IMR-90 (cell line): ENCODE results near the gene RAD23B. TPM values are rescaled to one million over a fixed set of nuclear protein-coding genes. Genes with fewer than 3 reads are reported as not detected.
A peak's percentile ranks its signal among the peaks of the same experiment; 100 is the strongest.

Experiments
- ATAC-seq: fragments of 200-7000 bp; cut with Tn5 transposase; 2 replicates; pipeline ENCODE4 v1.9.1; 2020; ENCODE audit warnings: low read depth, mild to moderate bottlenecking, moderate library complexity
- BruUV-seq: library from RNA; stranded (reverse); fragments of 400-500 nt; replicated peaks from 2 replicates; lab custom pipeline; 2021; lab: Mats Ljungman, UMichigan
- CTCF ChIA-PET: fragments of 300-600 bp; formaldehyde crosslinking; extraction: SDS; loops from one replicate; lab custom pipeline; 2021; ENCODE audit warnings: antibody characterized with exemption; lab: Yijun Ruan, JAX
- POLR2A ChIA-PET: fragments of 300-600 bp; sonication (Branson Sonifier 250); formaldehyde crosslinking; loops from one replicate; lab custom pipeline; 2022; ENCODE audit warnings: antibody characterized with exemption; ENCODE audit not compliant: unreplicated experiment; lab: Charles Lee
- DNase-seq: peaks from one replicate; pipeline ENCODE4 v3.0.0; 2013
- H2AFZ ChIP-seq: replicated peaks from 2 replicates; pipeline ENCODE3; 2013; ENCODE audit warnings: low read length, mild to moderate bottlenecking; ENCODE audit not compliant: poor library complexity
- H2AK5ac ChIP-seq: 2 replicates; pipeline ENCODE4 v1.6.1; 2013; ENCODE audit warnings: low read depth, low read length, inconsistent platforms
- H2AK9ac ChIP-seq: replicated peaks from 2 replicates; pipeline ENCODE3; 2013; ENCODE audit warnings: mild to moderate bottlenecking, low read depth, low read length, moderate library complexity; ENCODE audit not compliant: poor library complexity
- H2BK120ac ChIP-seq: 2 replicates; pipeline ENCODE4 v1.6.1; 2013; ENCODE audit warnings: low read depth, low read length, inconsistent platforms
- H2BK15ac ChIP-seq: 3 replicates; pipeline ENCODE4 v1.6.1; 2013; ENCODE audit warnings: low read depth, low read length, inconsistent platforms
- H2BK20ac ChIP-seq: 2 replicates; pipeline ENCODE4 v1.6.1; 2013; ENCODE audit warnings: low read depth, mild to moderate bottlenecking, inconsistent platforms, low read length, moderate library complexity
- H2BK5ac ChIP-seq: 2 replicates; pipeline ENCODE4 v1.6.1; 2013; ENCODE audit warnings: mild to moderate bottlenecking, low read depth, low read length, inconsistent platforms; ENCODE audit not compliant: poor library complexity, severe bottlenecking
- H3K14ac ChIP-seq: replicated peaks from 2 replicates; pipeline ENCODE4 v1.6.1; 2013; ENCODE audit warnings: low read depth, low read length, inconsistent platforms
- H3K18ac ChIP-seq: 2 replicates; pipeline ENCODE4 v1.6.1; 2013; ENCODE audit warnings: low read depth, low read length, control low read depth
- H3K23ac ChIP-seq: 2 replicates; pipeline ENCODE4 v1.6.1; 2013; ENCODE audit warnings: low read depth, low read length, inconsistent platforms
- H3K27ac ChIP-seq: 2 replicates; pipeline ENCODE4 v1.5.1; 2013; ENCODE audit warnings: mild to moderate bottlenecking, control low read depth, low read length; ENCODE audit not compliant: insufficient read depth
- H3K27me3 ChIP-seq: 2 replicates; pipeline ENCODE4 v1.6.1; 2013; ENCODE audit warnings: low read length; ENCODE audit not compliant: control insufficient read depth, insufficient read depth
- H3K36me3 ChIP-seq: 2 replicates; pipeline ENCODE4 v1.6.1; 2013; ENCODE audit warnings: low read length, mixed read lengths; ENCODE audit not compliant: control insufficient read depth, insufficient read depth
- H3K4ac ChIP-seq: 2 replicates; pipeline ENCODE4 v1.6.1; 2013; ENCODE audit warnings: low read depth, low read length, inconsistent platforms
- H3K4me1 ChIP-seq: 2 replicates; pipeline ENCODE4 v1.6.1; 2013; ENCODE audit warnings: low read length, mixed read lengths; ENCODE audit not compliant: control insufficient read depth, insufficient read depth
- H3K4me2 ChIP-seq: 2 replicates; pipeline ENCODE4 v1.6.1; 2013; ENCODE audit warnings: low read depth, mild to moderate bottlenecking, control low read depth, low read length, moderate library complexity
- H3K4me3 ChIP-seq: 2 replicates; pipeline ENCODE4 v1.5.1; 2013; ENCODE audit warnings: low read depth, mild to moderate bottlenecking, control low read depth, low read length, moderate library complexity; ENCODE audit not compliant: insufficient read depth
- H3K56ac ChIP-seq: 2 replicates; pipeline ENCODE4 v1.6.1; 2013; ENCODE audit warnings: low read length, inconsistent platforms; ENCODE audit not compliant: insufficient read depth; ENCODE audit errors: extremely low read depth
- H3K79me1 ChIP-seq, 2 experiments: 2 replicates each; pipeline ENCODE4 v1.6.1; 2013; ENCODE audit warnings: low read length in 2 of 2, inconsistent platforms in 1 of 2, low read depth in 1 of 2
- H3K9ac ChIP-seq: 2 replicates; pipeline ENCODE4 v1.6.1; 2013; ENCODE audit warnings: low read depth, low read length, control low read depth
- H3K9me1 ChIP-seq: 2 replicates; pipeline ENCODE4 v1.6.1; 2013; ENCODE audit warnings: low read length, inconsistent platforms; ENCODE audit not compliant: insufficient read depth
- H3K9me3 ChIP-seq: 2 replicates; pipeline ENCODE4 v1.6.1; 2013; ENCODE audit warnings: low read length; ENCODE audit not compliant: control insufficient read depth, insufficient read depth
- H4K20me1 ChIP-seq: 2 replicates; pipeline ENCODE4 v1.6.1; 2013; ENCODE audit warnings: low read length, inconsistent platforms; ENCODE audit not compliant: insufficient read depth
- H4K5ac ChIP-seq: 2 replicates; pipeline ENCODE4 v1.6.1; 2013; ENCODE audit warnings: mild to moderate bottlenecking, low read depth, low read length, control low read depth
- H4K8ac ChIP-seq, 2 experiments: 2 replicates each; pipeline ENCODE4 v1.6.1; 2013; ENCODE audit warnings: low read depth in 2 of 2, low read length in 2 of 2, control low read depth in 1 of 2, inconsistent platforms in 1 of 2
- H4K91ac ChIP-seq: 2 replicates; pipeline ENCODE4 v1.6.1; 2013; ENCODE audit warnings: low read depth, low read length, inconsistent platforms; ENCODE audit not compliant: insufficient read depth
- BHLHE40 ChIP-seq: fragments of 150-350 bp; IDR thresholded peaks from 2 replicates; pipeline ENCODE4 v1.6.1; 2016; ENCODE audit warnings: mild to moderate bottlenecking, low read depth, low read length
- CTCF ChIP-seq: conservative IDR thresholded peaks from 2 replicates; pipeline ENCODE4 v1.5.1; 2012; ENCODE audit warnings: mild to moderate bottlenecking, low read depth, low read length, improper control_type of control experiment
- ELK1 ChIP-seq: fragments of 150-350 bp; IDR thresholded peaks from 2 replicates; pipeline ENCODE4 v1.6.1; 2016; ENCODE audit warnings: low read depth, mild to moderate bottlenecking, low read length, moderate library complexity, borderline replicate concordance
- MXI1 ChIP-seq: IDR thresholded peaks from 2 replicates; pipeline ENCODE4 v1.6.1; 2012; ENCODE audit warnings: low read depth, mild to moderate bottlenecking, low read length, moderate library complexity, borderline replicate concordance
- RFX5 ChIP-seq: IDR thresholded peaks from 2 replicates; pipeline ENCODE4 v1.8.0; 2012; ENCODE audit warnings: low read depth, mild to moderate bottlenecking, low read length, moderate library complexity
- WGBS, 2 experiments: methylation state at CpG; one replicate each; pipeline versions ENCODE4 v1.1.5 to v1.1.7; 2013; ENCODE audit warnings: missing lambda C conversion rate in 2 of 2; ENCODE audit not compliant: insufficient read length in 1 of 2; ENCODE audit errors: extremely low coverage in 2 of 2; 5-methylcytosine and 5-hydroxymethylcytosine counted together
- dilution Hi-C: fragments of 300-500 bp; cut with HindIII; formaldehyde crosslinking; loops from one replicate; pipeline ENCODE4 v1.14.3; 2018; ENCODE audit warnings: low sequenced_read_pairs; ENCODE audit not compliant: unreplicated experiment
- in situ Hi-C: fragments of 300-500 bp; cut with MboI; formaldehyde crosslinking; loops from 3 replicates; pipeline ENCODE4 v1.14.3; 2019; ENCODE audit warnings: low sequenced_read_pairs, inconsistent platforms, mixed read lengths
- intact Hi-C: fragments of 100-400 bp; cut with micrococcal nuclease; formaldehyde crosslinking; loops from 2 replicates; pipeline ENCODE4 v1.10.0; 2022
- polyA plus RNA-seq, 3 experiments: library from polyadenylated mRNA; depleted of rRNA; stranded (reverse); fragments of >200 nt; gene quantifications; 2 replicates each; pipeline ENCODE4 v1.2.3, GENCODE V29; 2012; ENCODE audit warnings: low replicate concordance in 1 of 3
- total RNA-seq: library from RNA; depleted of rRNA; stranded (reverse); fragments of >200 nt; gene quantifications from 2 replicates; pipeline ENCODE4 v1.2.3, GENCODE V29; 2012

Gene RAD23B
- total and polyA plus RNA-seq, 2 of the 4 experiments (the other 2 are of a cell fraction) = 126 to 148 TPM

GRCh38 chr9:107276966-107277710 lies 5.9 kb upstream of the RAD23B start:
- ATAC-seq = peak; percentile 44
- H2AK9ac ChIP-seq = no peak overlapping the region
- no peak overlapping the region for H3K23ac ChIP-seq
- no peak overlapping the region for H3K4me3 ChIP-seq
- peak overlapping the region; percentile 66 for H2BK20ac ChIP-seq
- in situ Hi-C loops = loop anchor here (25.0 kb wide), 1 partner anchor 390 kb away; no protein-coding TSS in a partner anchor
- peaks cover 3 to 21% of the 10 kb centered on the region in 2 experiments; a peak in 3 of 4 replicates for H3K79me1 ChIP-seq
- H3K36me3 ChIP-seq = no peaks in the 10 kb centered on the region
- TF ChIP-seq MXI1 (no peak), BHLHE40 (peak; percentile 28; the same call in 1 of the 2 replicates), ELK1 (no peak), RFX5 (no peak), CTCF (no peak)
- peak overlapping the region; percentile 64; the same call in 1 of the 2 replicates for H3K27ac ChIP-seq
- H2BK15ac ChIP-seq = peak overlapping the region; percentile 67; the same call in 2 of the 3 replicates
- peak overlapping the region; percentile 47; the same call in 1 of the 2 replicates for H3K14ac ChIP-seq
- dilution Hi-C loops = no loop called here
- DNase-seq = peak; percentile 66
- H3K9me1 ChIP-seq = peaks cover 16% of the 10 kb centered on the region
- ChIA-PET POLR2A (no interaction called here), CTCF (interaction anchor here (1.0 kb wide), 1 partner anchor 28 kb away, joined by 3 read pairs; no protein-coding TSS in a partner anchor)
- H3K4me2 ChIP-seq = no peak overlapping the region
- H2AK5ac ChIP-seq = peak overlapping the region; percentile 16; the same call in 1 of the 2 replicates
- H3K27me3 ChIP-seq = no peaks in the 10 kb centered on the region
- intact Hi-C loops = no loop called here
- H4K91ac ChIP-seq = peak overlapping the region; percentile 64; the same call in 1 of the 2 replicates
- no CpG with 5 or more reads among the region's 5 CpGs for WGBS, 2 experiments
- H4K8ac ChIP-seq = peak overlapping the region in 1 of 2 experiments; percentile 37; a peak in 1 of 4 replicates
- H3K18ac ChIP-seq = peak overlapping the region; percentile 85
- no peak overlapping the region for H3K9ac ChIP-seq
- no peak overlapping the region for H2AFZ ChIP-seq
- BruUV-seq = no TSS peak
- peak overlapping the region; percentile 72 for H2BK5ac ChIP-seq
- H3K4me1 ChIP-seq = peaks cover 26% of the 10 kb centered on the region
- H3K4ac ChIP-seq = peak overlapping the region; percentile 31; the same call in 1 of the 2 replicates
- H4K20me1 ChIP-seq = no peaks in the 10 kb centered on the region
- peak overlapping the region; percentile 66 for H2BK120ac ChIP-seq
- H4K5ac ChIP-seq = no peak overlapping the region; the same call in none of the 2 replicates
- no peak overlapping the region for H3K56ac ChIP-seq
- H3K9me3 ChIP-seq = no peaks in the 10 kb centered on the region
